HL-60 (cell line): ENCODE results near the gene GPR107.

Experiments
- DNase-seq, 2 experiments: peaks; one replicate each; pipeline ENCODE4 v3.0.0-alpha.2; 2010 to 2020; ENCODE audit warnings: low read depth in 1 of 2, low spot score in 1 of 2
- H3K27ac ChIP-seq: fragments of 250-450 bp; sonication (Bioruptor Pico); replicated peaks from 2 replicates; pipeline ENCODE4 v1.5.1; 2020; ENCODE audit warnings: mild to moderate bottlenecking, moderate library complexity
- H3K27me3 ChIP-seq: fragments of 250-450 bp; sonication (Bioruptor Pico); 2 replicates; pipeline ENCODE4 v1.5.1; 2021; ENCODE audit warnings: mild to moderate bottlenecking, moderate library complexity; ENCODE audit not compliant: insufficient read depth, poor library complexity, severe bottlenecking
- H3K4me3 ChIP-seq: replicated peaks from 2 replicates; pipeline ENCODE4 v1.5.1; 2011; ENCODE audit warnings: mild to moderate bottlenecking, control low read depth, low read length; ENCODE audit not compliant: insufficient read depth
- CTCF ChIP-seq: IDR thresholded peaks from one replicate; pipeline ENCODE4 v1.5.1; 2011; ENCODE audit warnings: low read length, control low read depth, inconsistent platforms; ENCODE audit not compliant: insufficient read depth
- GABPA ChIP-seq: IDR thresholded peaks from 2 replicates; pipeline ENCODE4 v1.6.1; 2012; ENCODE audit warnings: low read depth
- POLR2AphosphoS5 ChIP-seq: IDR thresholded peaks from 2 replicates; pipeline ENCODE4 v1.6.1; 2012; ENCODE audit warnings: low read depth
- REST ChIP-seq: IDR thresholded peaks from 2 replicates; pipeline ENCODE4 v1.6.1; 2012; ENCODE audit warnings: low read depth; ENCODE audit not compliant: insufficient replicate concordance
- SPI1 ChIP-seq: IDR thresholded peaks from 2 replicates; pipeline ENCODE4 v1.6.1; 2012; ENCODE audit warnings: low read depth, mild to moderate bottlenecking, borderline replicate concordance

Gene GPR107

GRCh38 chr9:130100681-130101080, 47.0 kb downstream of the GPR107 start:
- H3K27me3 ChIP-seq: no peaks in the 10 kb centered on the region
- TF ChIP-seq POLR2AphosphoS5 (no peak), CTCF (no peak)
- H3K27ac ChIP-seq: no peak overlapping the region
- no peak for DNase-seq
- no peak overlapping the region for H3K4me3 ChIP-seq

- Histone ChIP-seq H3K4me3 (no peak overlapping the region), H3K27ac (no peak overlapping the region), H3K27me3 (no peaks in the 10 kb centered on the region)
- no peak for TF ChIP-seq POLR2AphosphoS5
- TF ChIP-seq GABPA: no peak
- TF ChIP-seq SPI1: no peak
- TF ChIP-seq CTCF: no peak
- no peak for DNase-seq
Measured at GRCh38 chr9:130101915-130102314, 48.2 kb downstream of the GPR107 start.

- peak in 1 of 2 experiments; percentile 12 for DNase-seq
- TF ChIP-seq CTCF (no peak), POLR2AphosphoS5 (no peak), REST (no peak)
- no peak overlapping the region; the same call in 1 of the 2 replicates for H3K27ac ChIP-seq
- no peaks in the 10 kb centered on the region for H3K27me3 ChIP-seq
- no peak overlapping the region for H3K4me3 ChIP-seq
Measured at GRCh38 chr9:130104491-130105193, 50.9 kb downstream of the GPR107 start.

GRCh38 chr9:130106860-130107233, 53.1 kb downstream of the GPR107 start:
- DNase-seq: no peak
- TF ChIP-seq CTCF (no peak), POLR2AphosphoS5 (no peak), REST (no peak), GABPA (no peak), SPI1 (no peak)
- H3K27ac ChIP-seq: no peak overlapping the region
- H3K27me3 ChIP-seq: no peaks in the 10 kb centered on the region
- no peak overlapping the region for H3K4me3 ChIP-seq
